ENCODE results near the gene UXS1.

GRCh38 chr2:106096299-106097037 lies 97.6 kb downstream of the UXS1 start:
- TF ChIP-seq CTCF (IDR thresholded peaks at IDR 0.05) = no peak
- TF ChIP-seq POLR2A (IDR thresholded peaks at IDR 0.05) = no peak
